SK-N-SH (cell line): Measurements from ENCODE around the gene OTUD7B. TPM values are rescaled to one million over a fixed set of nuclear protein-coding genes. Genes with fewer than 3 reads are reported as not detected.
A peak's percentile ranks its signal among the peaks of the same experiment; 100 is the strongest.
"Not testable (repeated sequence)": the region's sequence is repeated elsewhere in the genome, so short reads cannot be mapped to it uniquely, and the experiment has no call there.

Experiments used
- CTCF ChIA-PET: fragments of 300-600, 350-600 bp; formaldehyde crosslinking; extraction: SDS; loops from one replicate; lab custom pipeline; 2021; lab: Yijun Ruan, JAX
- POLR2A ChIA-PET: fragments of 350-600 bp; sonication (Branson Sonifier 250); formaldehyde crosslinking; extraction: SDS; loops from one replicate; lab custom pipeline; 2020; ENCODE audit warnings: antibody characterized with exemption, inconsistent platforms; lab: Yijun Ruan, JAX
- DNase-seq: peaks from one replicate; pipeline ENCODE4 v3.0.0; 2012
- H2AFZ ChIP-seq: fragments of 200-600 bp; sonication (generic); 2 replicates; pipeline ENCODE4 v1.8.1; 2016; ENCODE audit warnings: antibody characterized with exemption, mild to moderate bottlenecking, low read depth
- H3F3A ChIP-seq: fragments of 200-600 bp; sonication (generic); replicated peaks from 2 replicates; pipeline ENCODE3; 2016; ENCODE audit warnings: antibody characterized with exemption, mild to moderate bottlenecking; ENCODE audit not compliant: insufficient read depth
- H3K27ac ChIP-seq, 2 experiments: fragments of 200-500 bp in 1 of 2; fragments of 200-600 bp in 1 of 2; sonication (Bioruptor generic) in 1 of 2; sonication (generic), shearing (Covaris generic) in 1 of 2; 2 replicates each; pipeline versions ENCODE4 v1.5.1 to v1.6.1; 2014 to 2016; ENCODE audit warnings: low read depth in 2 of 2, inconsistent platforms in 1 of 2, low read length in 1 of 2, mild to moderate bottlenecking in 1 of 2, mixed read lengths in 1 of 2
- H3K27me3 ChIP-seq: fragments of 200-600 bp; sonication (generic), shearing (Covaris generic); 2 replicates; pipeline ENCODE4 v1.6.1; 2016; ENCODE audit warnings: mixed run types; ENCODE audit not compliant: insufficient read depth
- H3K36me3 ChIP-seq, 2 experiments: fragments of 200-500 bp in 1 of 2; fragments of 200-600 bp in 1 of 2; sonication (Bioruptor generic) in 1 of 2; sonication (generic) in 1 of 2; replicated peaks in 1 of 2; 2 replicates each; pipeline versions ENCODE3 to v1.5.1; 2014 to 2016; ENCODE audit warnings: low read length in 1 of 2, mild to moderate bottlenecking in 1 of 2; ENCODE audit not compliant: insufficient read depth in 2 of 2, control insufficient read depth in 1 of 2
- H3K4me1 ChIP-seq, 2 experiments: fragments of 200-500 bp in 1 of 2; fragments of 200-600 bp in 1 of 2; sonication (Bioruptor generic) in 1 of 2; sonication (generic), shearing (Covaris generic) in 1 of 2; 2 replicates each; pipeline versions ENCODE4 v1.5.1 to v1.6.1; 2014 to 2016; ENCODE audit warnings: low read depth in 1 of 2, low read length in 1 of 2, mixed run types in 1 of 2; ENCODE audit not compliant: insufficient read depth in 2 of 2, control insufficient read depth in 1 of 2
- H3K4me2 ChIP-seq: fragments of 200-600 bp; sonication (generic), shearing (Covaris generic); 2 replicates; pipeline ENCODE4 v1.6.1; 2017; ENCODE audit warnings: mixed run types
- H3K4me3 ChIP-seq, 2 experiments: fragments of 200-500 bp in 1 of 2; fragments of 200-600 bp in 1 of 2; sonication (Bioruptor generic) in 1 of 2; sonication (generic), shearing (Covaris generic) in 1 of 2; 2 replicates each; pipeline versions ENCODE4 v1.5.1 to v1.8.1; 2014 to 2016; ENCODE audit warnings: low read depth in 2 of 2, inconsistent platforms in 1 of 2, low read length in 1 of 2, mild to moderate bottlenecking in 1 of 2, mixed read lengths in 1 of 2, moderate library complexity in 1 of 2
- H3K79me2 ChIP-seq: fragments of 200-600 bp; sonication (generic); 2 replicates; pipeline ENCODE4 v1.8.1; 2017; ENCODE audit warnings: mild to moderate bottlenecking; ENCODE audit not compliant: insufficient read depth
- H3K9ac ChIP-seq: fragments of 200-600 bp; sonication (generic); 2 replicates; pipeline ENCODE4 v1.6.1; 2017; ENCODE audit warnings: mixed run types
- H3K9me2 ChIP-seq: fragments of 200-600 bp; sonication (generic); 2 replicates; pipeline ENCODE4 v1.6.1; 2017; ENCODE audit warnings: mixed run types
- H3K9me3 ChIP-seq: fragments of 200-600 bp; sonication (generic); 2 replicates; pipeline ENCODE4 v1.6.1; 2017; ENCODE audit warnings: mixed run types, mild to moderate bottlenecking, moderate library complexity
- H4K20me1 ChIP-seq: fragments of 200-600 bp; sonication (generic); 2 replicates; pipeline ENCODE4 v1.6.1; 2017; ENCODE audit warnings: mild to moderate bottlenecking, mixed run types; ENCODE audit not compliant: insufficient read depth
- CHD2 ChIP-seq: fragments of 150-350 bp; IDR thresholded peaks from 2 replicates; pipeline ENCODE4 v1.6.1; 2018; ENCODE audit warnings: low read length; ENCODE audit not compliant: partially characterized antibody
- ELF1 ChIP-seq: IDR thresholded peaks from 2 replicates; pipeline ENCODE4 v1.4.0; 2012
- FOXM1 ChIP-seq: IDR thresholded peaks from 2 replicates; pipeline ENCODE4 v1.4.0; 2012; ENCODE audit warnings: low read depth, mild to moderate bottlenecking
- NFIC ChIP-seq: IDR thresholded peaks from 2 replicates; pipeline ENCODE4 v1.4.0; 2012; ENCODE audit warnings: borderline replicate concordance
- RAD21 ChIP-seq: IDR thresholded peaks from 2 replicates; pipeline ENCODE4 v1.6.1; 2012; ENCODE audit warnings: mild to moderate bottlenecking, low read length
- RCOR1 ChIP-seq: fragments of 150-350 bp; IDR thresholded peaks from 2 replicates; pipeline ENCODE4 v1.6.1; 2017; ENCODE audit warnings: antibody characterized with exemption, low read length
- SMC3 ChIP-seq: IDR thresholded peaks from 2 replicates; pipeline ENCODE4 v1.6.1; 2012; ENCODE audit warnings: low read depth, low read length, improper control_type of control experiment
- WGBS: methylation state at CpG from one replicate; pipeline ENCODE4 v1.1.6; 2017; ENCODE audit warnings: low lambda C conversion rate; 5-methylcytosine and 5-hydroxymethylcytosine counted together
- polyA plus RNA-seq, 3 experiments: library from polyadenylated mRNA; depleted of rRNA; stranded (reverse); fragments of >200 nt; gene quantifications; 2 replicates each; pipeline ENCODE4 v1.2.3, GENCODE V29; 2012
- TF ChIP-seq, protein P1 (sequence below): fragments of 200-600 bp; sonication (generic); IDR thresholded peaks from 2 replicates; pipeline ENCODE4 v1.6.1; 2017; ENCODE audit warnings: antibody characterized with exemption, mild to moderate bottlenecking, moderate library complexity
- TF ChIP-seq, protein P2 (sequence below): fragments of 150-350 bp; IDR thresholded peaks from 2 replicates; pipeline ENCODE4 v1.6.1; 2016; ENCODE audit warnings: mild to moderate bottlenecking, low read depth, low read length

The OTUD7B gene
- polyA plus RNA-seq, 1 of the 3 experiments (the other 2 are of a cell fraction) = 4.2 TPM

DNA sequence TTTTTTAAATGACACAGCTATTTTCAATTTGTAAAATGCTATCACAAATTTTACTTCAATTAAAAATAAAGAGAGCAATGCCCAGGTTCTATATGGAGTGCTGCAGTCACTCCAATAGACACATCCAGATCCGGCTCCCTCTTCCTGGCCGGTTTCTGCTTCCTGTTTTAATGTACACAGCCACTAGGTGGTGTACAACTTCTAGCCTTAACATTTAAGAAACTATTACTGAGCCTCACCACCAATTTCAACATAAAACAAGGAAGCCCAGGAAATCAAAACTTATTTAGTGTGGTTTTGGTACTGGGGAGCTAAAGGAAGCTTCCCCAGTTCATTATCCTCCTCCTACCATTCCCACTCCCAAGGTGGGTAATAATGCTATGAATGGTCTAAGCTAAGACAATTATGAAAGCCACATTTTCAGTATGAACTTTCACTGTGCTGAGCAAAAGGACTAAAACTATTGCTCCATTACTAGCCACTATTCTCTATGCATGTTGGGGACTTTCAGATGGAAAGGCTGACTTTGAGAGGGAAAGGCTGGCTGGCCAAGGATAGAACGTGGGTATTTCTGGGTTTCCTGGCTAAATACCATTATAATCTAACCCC is 48.4 kb downstream of the OTUD7B start:
- ChIA-PET CTCF (interaction anchor here (0.5 to 4.3 kb wide), 46 partner anchors 9 to 231 kb away, joined by 3 to 31 read pairs (median 6); partner anchors contain the start of genes OTUD7B and VPS45), POLR2A (no interaction called here)
- H3K9me3 ChIP-seq = no peaks in the 10 kb centered on the region
- no peaks in the 10 kb centered on the region for H3K27me3 ChIP-seq
- H2AFZ ChIP-seq = no peak overlapping the region
- H3K4me2 ChIP-seq = no peak overlapping the region
- 0 out of 4 replicates have a peak, but pooled peaks cover 0 to 3% of the 10 kb centered on the region in 2 experiments for H3K4me1 ChIP-seq
- no peaks in the 10 kb centered on the region for H3K79me2 ChIP-seq
- no peak overlapping the region for H3K9ac ChIP-seq
- H4K20me1 ChIP-seq = no peaks in the 10 kb centered on the region
- peaks cover 51 to 79% of the 10 kb centered on the region in 2 experiments for H3K36me3 ChIP-seq
- H3K9me2 ChIP-seq = no peaks in the 10 kb centered on the region
- peak; percentile 62 for DNase-seq
- no peak overlapping the region for H3K4me3 ChIP-seq
- 32% methylated on average over 3 of the region's 3 CpGs for WGBS
- H3K27ac ChIP-seq = peak overlapping the region; percentile 17 to 21; a peak in 3 of 4 replicates
- H3F3A ChIP-seq = peaks cover 32% of the 10 kb centered on the region
- TF ChIP-seq SMC3 (peak; percentile 84), ELF1 (peak; percentile 61), RAD21 (peak; percentile 84), RCOR1 (no peak), CHD2 (no peak)
- TF ChIP-seq, protein P1, sequence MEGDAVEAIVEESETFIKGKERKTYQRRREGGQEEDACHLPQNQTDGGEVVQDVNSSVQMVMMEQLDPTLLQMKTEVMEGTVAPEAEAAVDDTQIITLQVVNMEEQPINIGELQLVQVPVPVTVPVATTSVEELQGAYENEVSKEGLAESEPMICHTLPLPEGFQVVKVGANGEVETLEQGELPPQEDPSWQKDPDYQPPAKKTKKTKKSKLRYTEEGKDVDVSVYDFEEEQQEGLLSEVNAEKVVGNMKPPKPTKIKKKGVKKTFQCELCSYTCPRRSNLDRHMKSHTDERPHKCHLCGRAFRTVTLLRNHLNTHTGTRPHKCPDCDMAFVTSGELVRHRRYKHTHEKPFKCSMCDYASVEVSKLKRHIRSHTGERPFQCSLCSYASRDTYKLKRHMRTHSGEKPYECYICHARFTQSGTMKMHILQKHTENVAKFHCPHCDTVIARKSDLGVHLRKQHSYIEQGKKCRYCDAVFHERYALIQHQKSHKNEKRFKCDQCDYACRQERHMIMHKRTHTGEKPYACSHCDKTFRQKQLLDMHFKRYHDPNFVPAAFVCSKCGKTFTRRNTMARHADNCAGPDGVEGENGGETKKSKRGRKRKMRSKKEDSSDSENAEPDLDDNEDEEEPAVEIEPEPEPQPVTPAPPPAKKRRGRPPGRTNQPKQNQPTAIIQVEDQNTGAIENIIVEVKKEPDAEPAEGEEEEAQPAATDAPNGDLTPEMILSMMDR = peak; percentile 81

DNA sequence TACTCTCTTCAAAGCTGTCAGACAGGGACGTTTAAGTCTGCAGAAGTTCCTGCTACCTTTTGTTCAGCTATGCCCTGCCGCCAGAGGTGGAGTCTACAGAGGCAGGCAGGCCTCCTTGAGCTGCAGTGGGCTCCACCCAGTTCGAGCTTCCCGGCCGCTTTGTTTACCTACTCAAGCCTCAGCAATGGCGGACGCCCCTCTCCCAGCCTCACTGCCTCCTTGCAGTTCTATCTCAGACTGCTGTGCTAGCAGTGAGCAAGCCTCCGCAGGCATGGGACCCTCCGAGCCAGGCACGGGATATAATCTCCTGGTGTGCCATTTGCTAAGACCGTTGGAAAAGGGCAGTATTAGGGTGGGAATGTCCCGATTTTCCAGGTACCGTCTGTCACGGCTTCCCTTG is 53.0 kb downstream of the OTUD7B start:
- H3K27me3 ChIP-seq = not testable (repeated sequence)
- CTCF ChIA-PET = interaction anchor here (1.0 to 1.1 kb wide), 2 partner anchors 209 to 230 kb away, joined by 3 read pairs; no protein-coding TSS in a partner anchor

DNA sequence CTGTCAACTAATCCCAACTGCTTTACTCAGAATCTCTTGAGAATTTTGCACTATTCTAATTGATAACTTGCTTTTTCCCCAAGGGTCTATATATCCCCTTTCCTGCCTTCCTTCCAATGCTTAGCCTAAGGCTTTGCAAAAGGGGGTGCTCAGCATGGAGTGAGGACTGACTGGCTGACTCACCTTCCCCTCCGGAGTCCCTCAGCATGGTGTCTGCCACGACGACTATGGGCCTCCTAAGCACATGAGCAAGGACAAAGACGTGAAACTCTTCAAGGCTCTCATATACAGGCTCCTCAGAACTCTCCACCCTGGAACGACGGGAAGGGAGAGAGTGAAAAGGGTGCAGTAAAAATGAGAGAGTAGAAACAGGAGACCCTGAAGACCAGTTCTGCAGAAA is 60.6 kb downstream of the OTUD7B start:
- Histone ChIP-seq H3K27me3 (no peaks in the 10 kb centered on the region), H4K20me1 (no peaks in the 10 kb centered on the region), H3K36me3 (peaks cover 32 to 37% of the 10 kb centered on the region in 2 experiments), H3K9me3 (no peaks in the 10 kb centered on the region), H3F3A (no peaks in the 10 kb centered on the region), H3K9me2 (no peaks in the 10 kb centered on the region), H3K4me3 (no peak overlapping the region), H3K4me1 (no peaks in the 10 kb centered on the region), H3K79me2 (no peaks in the 10 kb centered on the region), H3K9ac (no peak overlapping the region), H2AFZ (no peak overlapping the region), H3K27ac (no peak overlapping the region), H3K4me2 (no peak overlapping the region)
- DNase-seq = no peak
- TF ChIP-seq NFIC (no peak), CHD2 (no peak), FOXM1 (no peak)
- TF ChIP-seq, protein P2, sequence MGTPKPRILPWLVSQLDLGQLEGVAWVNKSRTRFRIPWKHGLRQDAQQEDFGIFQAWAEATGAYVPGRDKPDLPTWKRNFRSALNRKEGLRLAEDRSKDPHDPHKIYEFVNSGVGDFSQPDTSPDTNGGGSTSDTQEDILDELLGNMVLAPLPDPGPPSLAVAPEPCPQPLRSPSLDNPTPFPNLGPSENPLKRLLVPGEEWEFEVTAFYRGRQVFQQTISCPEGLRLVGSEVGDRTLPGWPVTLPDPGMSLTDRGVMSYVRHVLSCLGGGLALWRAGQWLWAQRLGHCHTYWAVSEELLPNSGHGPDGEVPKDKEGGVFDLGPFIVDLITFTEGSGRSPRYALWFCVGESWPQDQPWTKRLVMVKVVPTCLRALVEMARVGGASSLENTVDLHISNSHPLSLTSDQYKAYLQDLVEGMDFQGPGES = no peak
- WGBS = 98% methylated on average over 6 of the region's 6 CpGs
- POLR2A ChIA-PET = interaction anchor here (0.6 kb wide), 1 partner anchor 1007 kb away, joined by 3 read pairs; no protein-coding TSS in a partner anchor
- CTCF ChIA-PET = interaction anchor here (1.6 to 4.1 kb wide), 2 partner anchors 11 to 237 kb away, joined by 4 to 30 read pairs; no protein-coding TSS in a partner anchor

More for the DNA sequence above, 53.0 kb downstream of the OTUD7B start:
- Histone ChIP-seq H3F3A (peaks cover 11% of the 10 kb centered on the region), H3K36me3 (peaks cover 18 to 47% of the 10 kb centered on the region in 2 experiments)
- H3K4me1 ChIP-seq, POLR2A ChIA-PET, DNase-seq, H3K27ac ChIP-seq, H4K20me1 ChIP-seq, H3K9me3 ChIP-seq, H2AFZ ChIP-seq, H3K9me2 ChIP-seq, H3K79me2 ChIP-seq, H3K4me2 ChIP-seq, H3K9ac ChIP-seq, H3K4me3 ChIP-seq: not testable (repeated sequence)
- 99% methylated on average over 12 of the region's 14 CpGs for WGBS
